ENCODE data around the gene COLEC12.

COLEC12 gene

DNA sequence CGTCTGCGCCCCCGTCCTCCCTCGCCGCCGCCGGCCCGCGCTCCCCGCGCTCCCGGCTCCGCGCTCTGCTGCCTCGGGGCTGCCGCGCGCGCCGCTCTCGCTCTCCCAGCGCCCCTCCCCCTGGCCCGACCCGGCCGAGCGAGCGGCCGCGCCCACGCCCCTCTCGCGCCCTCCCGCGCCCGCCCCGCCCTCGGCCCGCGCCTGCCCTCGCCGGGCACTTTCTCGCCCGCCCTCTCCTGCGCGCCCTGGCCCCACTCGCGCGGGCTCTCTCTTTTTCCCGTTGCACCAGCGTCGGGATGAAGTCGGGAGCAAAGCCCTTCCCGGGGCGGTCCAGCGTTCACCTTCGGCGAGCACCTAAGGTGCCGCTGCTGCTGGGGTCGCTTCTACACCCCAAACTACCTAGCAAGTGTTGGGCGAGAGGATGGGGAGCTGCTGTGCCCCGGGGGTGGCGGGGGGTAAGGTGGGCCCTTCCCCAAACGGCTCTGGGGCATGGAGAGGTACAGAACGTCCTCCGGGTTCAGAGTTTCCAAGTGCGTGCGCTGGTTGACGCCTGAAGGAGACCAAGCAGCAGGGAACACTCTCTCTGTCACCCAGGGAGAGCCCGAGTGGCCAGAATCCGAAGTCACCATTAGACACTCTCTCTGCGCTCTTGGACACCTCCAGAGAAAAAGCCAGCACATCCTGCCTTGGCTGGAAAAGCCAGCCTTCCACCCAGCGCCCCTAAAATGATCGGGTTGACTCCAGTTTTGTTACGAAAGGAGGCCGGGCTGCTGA, at the start of gene COLEC12:
Gene COLEC12 (minus strand): TSS at position 70 of the 774 bp plus-strand sequence. CDS start 187 bp downstream, outside the sequence.
- FAIRE-seq, result no peak

DNA sequence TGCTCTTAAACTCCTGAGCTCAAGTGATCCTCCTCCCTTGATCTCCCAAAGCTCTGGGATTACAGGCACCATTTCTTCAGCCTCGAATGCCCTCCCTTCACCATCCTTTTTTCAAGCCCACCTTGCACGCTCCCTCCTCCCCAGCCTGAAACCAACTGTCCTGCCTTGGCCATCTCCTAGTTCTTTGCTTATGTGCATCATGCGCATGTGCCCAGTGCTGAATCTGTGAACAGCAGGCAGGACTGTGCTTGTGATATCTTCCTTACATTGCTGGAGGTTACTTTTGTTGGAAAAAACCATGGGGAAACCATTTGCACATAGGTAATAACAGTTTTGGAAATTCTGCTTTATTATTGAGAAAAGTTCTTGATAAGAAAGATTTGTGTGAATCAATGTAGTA, 49.5 kb upstream of the COLEC12 start:
- FAIRE-seq, result no peak

- FAIRE-seq, result no peak
These were observed 43.1 kb upstream of the COLEC12 start for GRCh38 chr18:543447-544078.

GRCh38 chr18:533995-534601, 33.6 kb upstream of the COLEC12 start:
- FAIRE-seq, result no peak

DNA sequence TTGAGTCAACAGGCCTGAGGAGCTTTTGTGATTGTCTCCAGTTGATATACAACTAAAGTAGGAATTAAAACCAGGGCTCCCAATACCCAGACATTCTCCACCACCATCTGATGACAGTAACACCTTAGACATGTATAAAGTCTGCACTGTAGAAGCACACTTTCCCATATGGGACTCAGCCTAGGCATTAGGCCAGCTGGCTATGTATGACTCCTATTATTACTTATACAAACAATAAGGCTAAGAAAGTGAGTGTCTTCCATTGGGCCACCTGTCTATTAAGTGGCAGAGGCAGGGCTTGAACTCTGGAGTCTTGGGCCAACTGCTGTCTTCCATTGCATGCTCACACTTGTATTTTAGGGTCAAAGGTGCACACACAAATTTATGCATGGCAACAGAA, 32.1 kb upstream of the COLEC12 start:
- FAIRE-seq, result no peak

DNA sequence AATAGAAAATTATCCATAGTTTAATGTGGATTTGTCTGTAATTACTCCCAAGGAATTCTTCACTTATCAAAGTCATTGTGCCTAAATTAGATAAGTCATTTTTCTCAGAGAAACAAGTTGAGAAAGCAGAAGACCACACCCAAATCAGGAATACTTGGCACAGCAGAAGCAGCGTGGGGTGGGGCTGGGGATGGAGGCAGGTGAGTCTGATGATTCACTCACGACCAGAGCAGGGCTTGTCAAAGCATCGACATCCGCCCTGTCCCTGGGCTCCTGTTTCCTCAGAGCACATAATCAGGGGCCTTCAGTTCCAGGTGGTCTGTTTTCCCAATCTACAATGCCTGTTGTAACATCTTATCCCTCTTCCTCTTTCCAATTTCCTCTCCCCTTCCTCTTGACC, 31.5 kb upstream of the COLEC12 start:
- no peak for FAIRE-seq

GRCh38 chr18:527146-527545, 26.6 kb upstream of the COLEC12 start:
- no peak for FAIRE-seq

DNA sequence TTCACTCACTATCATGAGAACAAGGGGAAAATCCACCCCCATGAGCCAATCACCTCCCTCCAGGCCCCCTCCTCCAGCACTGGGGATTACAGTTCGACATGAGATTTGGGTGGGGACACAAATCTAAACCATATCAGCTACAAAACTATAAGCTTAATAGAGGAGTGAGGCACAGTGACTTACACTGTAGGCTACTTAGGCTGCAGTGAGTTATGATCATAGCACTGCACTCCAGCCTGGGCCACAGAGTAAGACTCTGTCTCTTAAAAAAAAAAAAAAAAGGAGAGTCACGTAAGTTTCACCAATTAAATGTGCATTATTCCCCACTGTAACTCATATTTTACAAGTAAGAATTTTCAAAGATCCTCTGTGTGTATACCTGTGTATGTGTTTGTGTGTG, 26.2 kb upstream of the COLEC12 start:
- FAIRE-seq, result no peak

DNA sequence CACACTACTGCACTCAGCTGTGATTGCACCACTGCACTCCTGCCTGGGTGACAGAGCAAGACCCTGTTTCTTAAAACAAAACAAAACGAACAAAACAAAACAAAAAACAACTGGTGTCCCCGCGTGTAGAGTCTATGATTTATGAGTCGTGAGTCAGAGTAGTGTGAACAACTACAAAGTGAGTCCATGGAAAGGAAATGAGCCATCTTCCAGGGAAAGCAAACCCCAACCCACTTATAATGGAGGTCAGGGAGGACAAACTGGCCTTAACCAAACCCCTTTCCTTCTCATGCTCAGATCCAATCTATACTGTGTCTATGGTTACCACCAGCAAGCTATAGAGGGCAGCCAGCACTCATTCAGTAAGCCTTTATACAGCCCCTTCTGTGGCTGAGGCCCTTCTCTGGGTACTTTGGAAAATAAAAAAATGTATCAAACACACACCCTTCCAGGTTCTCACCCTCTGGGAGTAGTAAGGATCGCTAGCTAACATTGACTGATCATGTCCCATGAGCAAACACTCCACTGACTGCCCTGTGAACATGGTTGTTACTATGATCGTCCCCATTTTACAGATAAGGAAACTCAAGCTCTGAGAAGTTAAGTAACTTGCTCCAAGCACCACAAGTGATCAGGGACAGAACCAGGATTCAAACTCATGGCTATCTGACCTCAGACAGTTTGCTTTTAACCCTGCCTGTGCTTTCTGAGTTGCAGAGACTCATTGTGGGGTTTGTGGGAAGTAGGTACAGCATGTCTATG, 24.7 kb upstream of the COLEC12 start:
- FAIRE-seq, result no peak

- FAIRE-seq, result no peak
These were observed 24.0 kb upstream of the COLEC12 start for GRCh38 chr18:524466-524865.

DNA sequence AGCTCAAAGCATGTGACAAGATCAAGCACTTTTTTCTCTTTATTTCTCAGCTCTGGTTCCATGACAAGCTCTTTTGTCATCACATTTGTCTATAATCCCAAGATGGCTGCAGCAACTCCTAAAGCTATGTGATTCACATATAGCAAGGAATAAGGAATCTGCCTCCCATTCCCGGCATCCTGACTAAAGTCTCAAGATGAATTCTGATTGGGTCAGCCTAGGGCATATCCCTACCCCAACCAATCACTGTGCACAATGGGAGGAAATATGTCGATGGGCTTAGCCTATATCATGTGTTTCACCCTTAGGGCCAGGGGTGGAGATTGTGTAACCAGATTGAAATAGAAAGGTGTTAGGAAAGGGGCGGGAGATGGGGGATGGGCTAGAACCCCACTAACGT, 23.1 kb upstream of the COLEC12 start:
- FAIRE-seq, result no peak

DNA sequence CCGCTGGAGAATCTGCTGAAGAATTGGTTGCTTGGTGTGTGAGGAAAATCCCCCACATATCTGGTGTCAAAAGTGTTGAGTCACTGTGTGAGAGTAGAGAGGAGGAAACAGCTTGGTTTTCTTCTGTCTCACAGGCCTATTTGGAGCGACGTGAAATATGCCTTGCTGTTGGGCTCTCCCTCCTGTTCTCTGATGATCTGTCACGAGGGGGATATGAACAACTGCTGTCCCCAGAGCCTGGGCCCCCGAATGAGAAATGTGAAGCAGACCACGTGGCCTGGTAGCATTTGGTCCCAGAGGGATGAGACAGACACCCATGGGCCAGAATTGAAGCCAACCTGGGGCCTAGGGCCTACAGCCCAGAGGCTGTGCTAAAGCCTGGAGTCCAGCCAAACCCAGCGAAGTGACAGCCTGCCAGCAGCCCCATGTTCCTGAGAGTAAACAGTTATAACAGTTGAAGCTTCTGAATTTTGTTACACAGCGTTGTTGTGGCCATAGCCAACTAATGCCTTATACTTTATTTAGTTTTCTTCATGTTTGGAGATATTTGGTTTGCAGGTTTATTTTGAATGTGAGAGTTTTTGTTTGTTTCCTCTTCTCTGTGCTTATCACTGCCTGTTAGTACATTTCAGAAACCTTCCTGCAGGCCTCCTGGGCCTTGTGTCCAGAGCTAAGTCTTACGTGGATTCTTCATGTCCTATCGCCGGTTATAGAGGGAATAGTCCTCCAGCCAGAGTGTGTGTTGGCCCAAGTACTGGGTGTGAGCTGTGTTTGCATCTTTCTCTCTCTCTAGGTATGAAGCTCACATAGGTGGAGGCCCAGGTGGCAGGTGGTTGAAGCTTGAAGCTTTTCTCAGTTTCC, 18.7 kb upstream of the COLEC12 start:
- no peak for FAIRE-seq

- no peak for FAIRE-seq
These were observed 17.6 kb upstream of the COLEC12 start for GRCh38 chr18:518081-518480.

DNA sequence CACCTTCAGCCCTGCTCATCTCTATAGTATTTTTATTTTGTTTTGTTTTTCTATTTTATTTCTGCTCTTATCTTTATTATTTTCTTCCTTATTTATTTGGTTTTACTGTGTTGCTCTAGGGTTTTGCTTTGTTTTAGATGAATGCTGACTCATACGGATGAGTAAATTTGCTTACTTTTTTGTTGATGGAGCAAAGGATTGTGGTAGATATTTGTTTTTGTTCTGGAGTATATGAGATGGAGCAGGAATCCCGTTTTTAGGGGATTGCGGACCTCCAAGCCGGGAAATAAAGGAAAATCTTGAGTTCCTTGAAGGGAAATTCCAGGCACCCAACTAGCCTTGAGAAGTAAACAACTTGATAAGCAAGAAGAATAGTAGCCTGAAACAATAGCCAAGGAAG, 15.3 kb upstream of the COLEC12 start:
- FAIRE-seq, result peak; percentile 77

- FAIRE-seq, result no peak
These were observed 14.8 kb upstream of the COLEC12 start for GRCh38 chr18:515156-515815.

DNA sequence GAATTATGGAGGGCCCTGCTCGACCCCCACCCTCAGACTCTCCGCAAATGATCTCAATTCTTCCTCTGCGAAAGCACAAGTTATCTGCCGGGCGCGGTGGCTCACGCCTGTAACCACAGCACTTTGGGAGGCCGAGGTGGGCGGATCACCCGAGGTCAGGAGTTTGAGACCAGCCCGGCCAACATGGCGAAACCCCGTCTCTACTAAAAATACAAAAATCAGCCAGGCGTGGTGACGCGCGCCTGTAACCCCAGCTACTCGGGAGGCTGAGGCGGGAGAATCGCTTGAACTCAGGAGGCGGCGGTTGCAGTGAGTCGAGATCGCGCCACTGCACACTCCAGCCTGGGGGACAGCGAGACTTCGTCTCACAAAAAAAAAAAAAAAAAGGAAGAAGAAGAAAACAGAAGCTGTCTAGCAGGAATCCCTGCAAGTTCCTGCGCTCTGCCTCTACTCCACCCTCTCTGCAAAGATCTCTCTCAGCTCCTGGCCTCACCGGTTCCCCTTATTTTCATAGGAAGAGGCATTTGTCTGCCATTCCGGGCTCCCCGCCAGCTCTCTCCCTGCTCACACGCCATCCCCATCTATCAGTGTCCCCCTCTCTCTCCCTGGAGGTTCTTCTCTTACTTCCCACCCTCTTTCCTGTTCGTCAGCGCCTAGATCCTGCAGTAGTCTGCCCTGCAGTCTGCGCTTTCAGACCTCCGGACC, 13.5 kb upstream of the COLEC12 start:
- no peak for FAIRE-seq

DNA sequence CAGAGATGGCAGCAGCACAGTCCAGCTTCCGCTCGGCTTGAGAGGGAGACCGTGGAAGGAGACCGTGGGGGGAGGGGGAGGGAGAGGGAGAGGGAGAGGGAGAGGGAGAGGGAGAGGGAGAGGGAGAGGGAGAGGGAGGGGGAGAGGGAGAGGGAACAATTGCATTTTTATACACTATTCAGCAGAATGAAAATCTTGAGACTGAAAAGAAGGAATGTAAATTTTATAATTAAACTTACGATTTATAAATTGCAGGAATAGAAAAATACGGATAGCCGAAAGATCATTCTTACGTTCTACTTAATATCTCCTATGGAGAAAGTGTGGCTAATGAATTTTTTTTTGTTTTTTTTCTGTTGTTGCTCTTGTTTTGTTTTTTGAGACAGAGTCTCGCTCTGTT, 12.5 kb upstream of the COLEC12 start:
- FAIRE-seq, result no peak

- FAIRE-seq, result no peak
These were observed 8.3 kb upstream of the COLEC12 start for GRCh38 chr18:508835-509234.

DNA sequence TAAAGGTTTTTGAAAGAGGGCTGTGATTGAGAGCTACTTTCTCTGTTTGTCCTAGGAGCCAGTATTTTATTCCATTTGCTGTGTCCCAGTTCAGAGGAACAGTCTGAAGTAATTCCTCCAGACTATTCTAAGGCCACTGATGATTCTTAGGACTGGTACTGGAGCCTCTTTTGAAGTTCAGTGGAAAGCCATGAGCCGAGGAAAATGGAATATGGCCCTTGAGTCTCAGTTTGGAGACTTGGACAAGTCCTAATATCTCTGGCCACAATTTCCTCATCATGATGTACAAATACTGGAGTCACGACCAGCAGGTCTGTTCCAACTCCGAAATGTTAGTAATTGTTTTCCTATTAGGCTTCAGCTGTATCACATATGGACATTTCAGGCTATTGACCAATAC, 7.1 kb upstream of the COLEC12 start:
- FAIRE-seq, result no peak

DNA sequence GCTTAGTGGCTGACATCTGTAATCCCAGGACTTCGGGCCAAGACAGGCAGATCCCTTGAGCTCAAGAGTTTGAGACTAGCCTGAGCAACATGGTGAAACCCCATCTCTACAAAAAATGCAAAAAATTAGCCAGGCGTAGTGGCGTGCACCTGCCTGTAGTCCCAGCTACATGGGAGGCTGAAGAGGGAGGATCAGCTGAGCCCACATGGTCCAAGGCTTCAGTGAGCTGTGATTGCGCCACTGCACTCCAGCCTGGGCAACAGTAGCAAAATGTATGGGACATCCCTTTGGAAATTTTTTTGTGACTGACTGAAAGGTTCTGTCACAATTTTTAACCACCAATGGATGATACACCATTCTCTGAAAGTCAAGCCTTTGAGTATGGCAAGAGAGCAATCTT, 6.3 kb upstream of the COLEC12 start:
- no peak for FAIRE-seq

GRCh38 chr18:506264-506663, 5.8 kb upstream of the COLEC12 start:
- FAIRE-seq, result no peak
